Activated B cell treated with CpG ODN at 0.5 μM for 24 hours (primary cell): ENCODE data around the gene SCN9A. TPM values are rescaled to one million over a fixed set of nuclear protein-coding genes. Genes with fewer than 3 reads are reported as not detected.
"Not testable (repeated sequence)": the region's sequence is repeated elsewhere in the genome, so short reads cannot be mapped to it uniquely, and the experiment has no call there.

Experiments used
- ATAC-seq: fragments of 200-7000 bp; cut with Tn5 transposase; one replicate; pipeline ENCODE4 v1.10.0; 2021; ENCODE audit warnings: low read depth, mild to moderate bottlenecking, moderate library complexity
- CTCF ChIA-PET: fragments of 350-600 bp; sonication (Branson Sonifier 250); formaldehyde crosslinking; loops from one replicate; lab custom pipeline; 2021; ENCODE audit warnings: antibody characterized with exemption; lab: Charles Lee
- POLR2A ChIA-PET: fragments of 350-600 bp; sonication (Branson Sonifier 250); formaldehyde crosslinking; loops from one replicate; lab custom pipeline; 2021; ENCODE audit warnings: antibody characterized with exemption; lab: Charles Lee
- DNase-seq: peaks from one replicate; pipeline ENCODE4 v3.0.0; 2022
- H3K27ac Mint-ChIP-seq: one replicate; pipeline ENCODE4 v1.8.0; 2020; ENCODE audit warnings: mixed read lengths
- H3K27me3 Mint-ChIP-seq: one replicate; pipeline ENCODE4 v1.8.0; 2021; ENCODE audit warnings: mixed read lengths
- H3K36me3 Mint-ChIP-seq: one replicate; pipeline ENCODE4 v1.8.0; 2021; ENCODE audit warnings: low read depth, mixed read lengths
- H3K4me1 Mint-ChIP-seq: one replicate; pipeline ENCODE4 v1.8.0; 2021; ENCODE audit warnings: mixed read lengths
- H3K4me3 Mint-ChIP-seq: one replicate; pipeline ENCODE4 v1.8.0; 2020; ENCODE audit warnings: mild to moderate bottlenecking, mixed read lengths
- H3K9me3 Mint-ChIP-seq: one replicate; pipeline ENCODE4 v1.8.0; 2020; ENCODE audit warnings: mixed read lengths
- CTCF ChIP-seq: fragments of 200-600 bp; IDR thresholded peaks from one replicate; pipeline ENCODE4 v1.8.0; 2022; ENCODE audit warnings: antibody characterized with exemption, mild to moderate bottlenecking
- intact Hi-C: fragments of 100-400 bp; cut with micrococcal nuclease; formaldehyde crosslinking; loops from one replicate; pipeline ENCODE4 v1.15.1; 2024
- total RNA-seq: library from RNA; stranded (reverse); gene quantifications from 2 replicates; pipeline ENCODE4 v1.2.3, GENCODE V29; 2022

SCN9A gene
- total RNA-seq, 1 donor from 2014 or later, result not detected

- ChIA-PET CTCF (no interaction called here), POLR2A (no interaction called here)
- intact Hi-C loops, result no loop called here
- no peak for TF ChIP-seq CTCF
- ATAC-seq (no peak), DNase-seq (no peak)
- Mint-ChIP-seq H3K4me3 (no peak overlapping the region), H3K9me3 (no peaks in the 10 kb centered on the region), H3K27me3 (no peaks in the 10 kb centered on the region), H3K4me1 (no peaks in the 10 kb centered on the region), H3K36me3 (no peaks in the 10 kb centered on the region), H3K27ac (no peak overlapping the region)
Observed at GRCh38 chr2:166331468-166331867, 44.3 kb downstream of the SCN9A start.

GRCh38 chr2:166329465-166329864 is 46.3 kb downstream of the SCN9A start:
- no peaks in the 10 kb centered on the region for H3K9me3 Mint-ChIP-seq
- no peak overlapping the region for H3K27ac Mint-ChIP-seq
- intact Hi-C loops, result no loop called here
- no peaks in the 10 kb centered on the region for H3K4me1 Mint-ChIP-seq
- ChIA-PET CTCF (no interaction called here), POLR2A (no interaction called here)
- no peaks in the 10 kb centered on the region for H3K27me3 Mint-ChIP-seq
- no peaks in the 10 kb centered on the region for H3K36me3 Mint-ChIP-seq
- no peak for TF ChIP-seq CTCF
- no peak overlapping the region for H3K4me3 Mint-ChIP-seq
- no peak for ATAC-seq
- DNase-seq, result no peak

- POLR2A ChIA-PET, result no interaction called here
- ATAC-seq, result no peak
Observed at GRCh38 chr2:166328147-166328546, 47.6 kb downstream of the SCN9A start.

GRCh38 chr2:166321076-166321475 is 54.7 kb downstream of the SCN9A start:
- Mint-ChIP-seq H3K36me3 (no peaks in the 10 kb centered on the region), H3K27ac (no peak overlapping the region), H3K4me1 (no peaks in the 10 kb centered on the region), H3K27me3 (no peaks in the 10 kb centered on the region), H3K9me3 (no peaks in the 10 kb centered on the region), H3K4me3 (no peak overlapping the region)
- ChIA-PET CTCF (no interaction called here), POLR2A (no interaction called here)
- TF ChIP-seq CTCF, result no peak
- DNase-seq (no peak), ATAC-seq (no peak)
- intact Hi-C loops, result no loop called here

More at GRCh38 chr2:166328147-166328546, 47.6 kb downstream of the SCN9A start:
- TF ChIP-seq CTCF, result no peak
- no peak overlapping the region for H3K4me3 Mint-ChIP-seq
- DNase-seq, result no peak
- no peaks in the 10 kb centered on the region for H3K9me3 Mint-ChIP-seq
- CTCF ChIA-PET, result no interaction called here
- H3K36me3 Mint-ChIP-seq, result no peaks in the 10 kb centered on the region
- H3K4me1 Mint-ChIP-seq, result no peaks in the 10 kb centered on the region
- no peaks in the 10 kb centered on the region for H3K27me3 Mint-ChIP-seq
- H3K27ac Mint-ChIP-seq, result no peak overlapping the region
- intact Hi-C loops, result no loop called here

- no peaks in the 10 kb centered on the region for H3K27me3 Mint-ChIP-seq
- ChIA-PET CTCF (no interaction called here), POLR2A (no interaction called here)
- no peak for DNase-seq
- H3K4me3 Mint-ChIP-seq, result no peak overlapping the region
- H3K27ac Mint-ChIP-seq, result no peak overlapping the region
- no peak for TF ChIP-seq CTCF
- no peaks in the 10 kb centered on the region for H3K4me1 Mint-ChIP-seq
- H3K9me3 Mint-ChIP-seq, result no peaks in the 10 kb centered on the region
- intact Hi-C loops, result no loop called here
- H3K36me3 Mint-ChIP-seq, result no peaks in the 10 kb centered on the region
- no peak for ATAC-seq
Observed at GRCh38 chr2:166314022-166314759, 61.6 kb downstream of the SCN9A start.

GRCh38 chr2:166312863-166313262 is 62.9 kb downstream of the SCN9A start:
- not testable (repeated sequence) for DNase-seq

More at GRCh38 chr2:166312863-166313262, 62.9 kb downstream of the SCN9A start:
- CTCF ChIA-PET, intact Hi-C loops, H3K27me3 Mint-ChIP-seq, ATAC-seq, H3K36me3 Mint-ChIP-seq, H3K27ac Mint-ChIP-seq, POLR2A ChIA-PET, H3K4me1 Mint-ChIP-seq, H3K4me3 Mint-ChIP-seq, H3K9me3 Mint-ChIP-seq: not testable (repeated sequence)
